KBM-7 (cell line): ENCODE results near the gene SP100.

Experiments used
- DNase-seq: peaks from one replicate; pipeline ENCODE4 v3.0.0-alpha.2; 2015
- in situ Hi-C: fragments of 300-500 bp; cut with MboI; formaldehyde crosslinking; loops from 2 replicates; pipeline ENCODE4 v1.14.3; 2020; ENCODE audit warnings: low sequenced_read_pairs, low pct_unique_long_range_greater_than_20kb, mixed read lengths

SP100 gene

DNA sequence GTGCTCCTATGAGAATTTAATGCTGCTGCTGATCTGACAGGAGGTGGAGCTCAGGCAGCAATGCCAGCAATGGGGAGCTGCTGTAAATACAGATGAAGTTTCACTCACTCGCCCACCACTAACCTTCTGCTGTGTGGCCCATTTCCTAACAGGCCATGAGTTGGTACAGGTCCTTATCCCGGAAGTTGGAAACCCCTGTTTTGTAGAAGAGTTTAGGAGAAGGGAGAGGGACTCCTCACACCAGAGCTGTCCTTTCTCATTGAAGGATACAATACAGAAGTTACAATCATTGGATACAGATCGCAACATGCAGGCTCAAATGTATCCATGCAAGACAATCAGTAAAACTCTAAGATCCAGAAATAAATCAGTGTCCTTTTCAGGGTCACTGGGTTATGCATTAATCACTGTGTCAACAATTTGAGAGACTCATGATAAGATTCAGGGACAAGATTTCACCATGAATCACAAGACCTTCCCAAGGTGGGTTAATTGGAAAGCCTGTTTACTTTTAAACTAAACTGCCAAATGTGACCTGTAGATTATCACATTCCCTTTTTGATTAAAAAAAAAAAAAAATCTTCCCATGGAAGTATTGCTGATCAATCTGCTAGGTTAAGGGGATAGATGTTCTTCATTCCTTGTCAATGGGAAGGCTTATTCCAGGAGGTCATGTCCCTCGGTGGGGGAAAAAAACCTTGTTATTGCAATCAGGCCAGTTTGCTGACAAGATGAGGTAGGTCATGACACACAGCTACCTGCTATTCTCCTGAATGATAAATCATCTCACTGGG is 97.2 kb downstream of the SP100 start:
- in situ Hi-C loops, result no loop called here
- no peak for DNase-seq

DNA sequence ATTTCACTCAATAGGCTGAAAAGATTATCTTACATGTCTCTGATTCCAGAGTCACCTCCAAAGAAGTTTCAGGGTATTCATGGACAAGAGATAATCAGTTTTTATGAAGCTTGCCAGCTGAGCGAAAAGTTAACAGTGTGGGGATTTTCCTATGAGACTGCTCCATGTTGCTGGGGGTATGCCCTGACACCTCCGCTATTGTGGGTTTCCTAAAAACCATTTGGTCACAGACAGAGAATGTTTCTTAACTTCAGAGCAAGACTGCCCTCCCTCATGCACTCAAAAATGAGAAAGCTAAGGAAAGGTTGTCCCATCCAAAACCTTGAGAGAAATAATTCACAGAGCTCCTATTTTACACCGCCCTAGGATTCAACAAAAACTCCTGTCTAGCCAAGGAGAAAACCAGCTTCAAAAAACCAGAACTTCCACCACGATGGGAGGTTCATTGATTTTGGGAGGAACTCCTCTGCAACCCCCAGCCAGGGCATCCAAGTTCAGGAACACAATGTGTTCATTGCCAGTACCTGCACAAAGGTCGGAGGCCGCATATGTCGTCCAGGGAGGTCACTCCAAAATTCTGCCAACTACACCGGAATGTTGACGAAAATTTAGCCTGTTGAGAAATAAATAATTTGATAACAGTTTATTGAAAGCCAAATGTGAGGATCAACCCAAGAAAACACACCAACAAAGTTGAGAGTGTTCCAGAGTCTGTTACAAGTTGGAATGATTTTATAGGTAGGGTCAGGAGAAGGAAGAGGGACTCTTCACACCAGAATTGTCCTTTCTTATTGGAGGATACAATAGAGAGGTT is 104.3 kb downstream of the SP100 start:
- in situ Hi-C loops, result no loop called here
- DNase-seq, result no peak

DNA sequence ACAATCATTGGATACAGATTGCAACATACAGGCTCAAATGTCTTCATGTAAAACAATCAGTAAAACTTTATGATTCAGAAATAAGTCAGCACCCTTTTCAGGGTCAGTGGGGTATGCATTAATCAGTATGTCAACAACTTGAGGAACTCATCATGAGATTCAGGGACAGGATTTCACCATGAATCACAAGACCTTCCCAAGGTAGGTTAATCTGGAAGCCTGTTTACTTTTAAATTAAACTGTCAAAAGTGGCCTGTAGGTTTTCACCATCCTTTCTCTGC is 104.8 kb downstream of the SP100 start:
- no peak for DNase-seq
- in situ Hi-C loops, result no loop called here

DNA sequence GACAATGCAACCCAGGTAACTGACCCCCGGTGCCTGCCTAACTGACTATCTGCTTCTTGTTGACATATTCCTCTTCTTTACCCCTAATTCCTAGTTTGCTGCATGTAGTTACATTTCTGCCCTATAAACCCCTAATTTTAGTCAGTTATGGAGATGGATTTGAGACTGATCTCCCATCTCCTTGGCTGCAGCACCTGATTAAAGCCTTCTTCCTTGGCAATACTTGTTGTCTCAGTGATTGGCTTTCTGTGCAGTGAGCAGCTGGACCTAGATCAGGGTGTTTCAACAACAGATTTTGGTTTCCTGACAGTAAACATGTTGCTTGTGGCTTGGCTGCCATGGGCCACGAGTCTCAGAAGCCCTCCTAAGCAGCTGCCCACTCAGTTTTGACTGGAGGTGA is 105.4 kb downstream of the SP100 start:
- DNase-seq, result no peak
- in situ Hi-C loops, result no loop called here

DNA sequence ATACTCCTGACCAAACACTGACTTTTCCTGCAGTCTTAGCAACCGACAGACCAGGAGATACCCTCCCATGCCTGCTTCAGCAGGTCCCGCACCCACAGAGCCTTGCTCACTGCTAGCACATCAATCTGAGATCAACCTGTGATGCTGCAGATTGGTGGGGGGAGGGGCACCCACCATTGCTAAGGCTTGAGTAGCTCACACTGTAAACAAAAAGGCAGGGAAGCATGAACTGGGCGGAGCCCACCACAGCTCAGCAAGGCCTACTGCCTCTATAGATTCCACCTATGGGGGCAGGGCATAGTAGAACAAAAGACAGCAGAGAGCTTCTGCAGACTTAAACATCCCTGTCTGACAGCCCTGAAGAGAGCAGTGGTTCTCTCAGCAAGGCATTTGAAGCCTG is 109.7 kb downstream of the SP100 start:
- DNase-seq, result no peak
- in situ Hi-C loops, result no loop called here

DNA sequence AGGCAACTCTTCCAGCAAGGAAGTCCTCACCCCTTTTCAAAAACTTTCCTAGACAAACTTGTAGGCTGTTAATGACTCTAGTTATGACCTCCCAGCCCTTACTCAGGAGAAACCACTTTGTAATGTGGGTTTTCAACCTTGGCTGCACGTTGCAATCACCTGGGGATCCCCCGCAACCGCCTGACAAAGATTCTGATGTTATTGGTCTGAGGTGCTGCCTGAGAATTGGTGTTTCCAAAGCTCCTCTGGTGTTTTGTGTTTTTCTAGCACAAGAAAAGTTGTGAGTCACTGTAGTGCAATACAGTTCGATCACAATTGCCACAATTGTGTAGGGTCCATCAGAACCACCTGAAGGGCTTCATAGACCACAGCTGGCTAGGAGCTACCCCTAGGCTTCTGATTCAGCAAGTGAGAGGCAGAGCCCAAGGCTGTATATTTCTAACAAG is 121.6 kb downstream of the SP100 start:
- in situ Hi-C loops, result no loop called here
- no peak for DNase-seq

DNA sequence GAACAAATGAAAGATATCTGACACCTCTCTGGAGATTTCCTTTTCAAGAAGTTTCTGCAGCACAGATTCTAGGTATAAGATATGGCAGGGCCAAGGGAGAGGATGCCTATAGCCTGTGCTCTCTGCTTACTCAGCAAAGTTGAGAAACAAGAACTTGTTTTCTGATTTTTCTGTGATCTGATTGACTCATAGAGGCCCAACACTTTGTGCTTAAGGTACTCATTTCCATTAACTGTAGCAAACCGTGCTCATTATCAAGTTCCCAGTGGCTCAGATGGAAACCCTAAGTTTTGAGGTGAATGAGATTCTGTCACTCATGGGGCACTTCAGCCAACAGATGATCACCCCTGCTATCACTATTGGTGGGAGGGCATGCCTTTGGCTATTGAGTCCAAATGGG is 124.3 kb downstream of the SP100 start:
- in situ Hi-C loops, result no loop called here
- DNase-seq, result no peak

DNA sequence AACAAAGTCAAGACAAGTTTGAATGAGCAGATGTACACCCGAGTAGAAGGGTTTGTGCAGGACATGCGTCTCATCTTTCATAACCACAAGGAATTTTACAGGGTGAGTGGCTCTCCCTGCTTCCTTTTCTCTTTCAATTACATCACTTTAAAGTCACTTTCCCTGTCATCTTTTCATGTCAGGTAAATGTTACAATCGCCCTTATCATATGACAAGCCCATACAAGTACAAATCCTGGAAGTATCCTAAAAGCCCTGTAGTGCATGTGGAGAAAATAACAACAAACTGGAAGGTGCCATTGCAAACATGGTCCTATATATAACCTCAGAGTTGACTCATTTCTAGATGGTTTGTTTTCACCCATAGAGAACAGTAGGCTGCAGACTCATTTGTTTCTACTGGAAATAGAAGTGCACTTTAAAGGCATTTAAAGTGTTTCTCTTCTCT is 126.0 kb downstream of the SP100 start:
- DNase-seq, result peak; percentile 49
- in situ Hi-C loops, result no loop called here

DNA sequence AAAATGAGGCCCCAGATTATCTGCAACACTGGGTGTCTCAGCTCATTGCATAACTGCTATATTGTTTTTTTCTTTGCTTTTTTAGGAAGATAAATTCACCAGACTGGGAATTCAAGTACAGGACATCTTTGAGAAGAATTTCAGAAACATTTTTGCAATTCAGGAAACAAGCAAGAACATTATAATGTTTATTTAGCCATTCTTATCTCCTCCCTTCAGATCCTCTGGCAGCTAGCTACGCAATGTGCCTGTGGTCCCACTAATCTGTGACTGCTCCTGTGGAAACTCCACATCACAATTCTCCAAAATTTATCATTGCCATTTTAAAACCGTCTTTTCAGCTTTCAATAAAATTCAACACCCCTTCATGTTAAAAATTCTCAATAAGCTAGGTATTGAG is 126.8 kb downstream of the SP100 start:
- in situ Hi-C loops, result no loop called here
- DNase-seq, result no peak

DNA sequence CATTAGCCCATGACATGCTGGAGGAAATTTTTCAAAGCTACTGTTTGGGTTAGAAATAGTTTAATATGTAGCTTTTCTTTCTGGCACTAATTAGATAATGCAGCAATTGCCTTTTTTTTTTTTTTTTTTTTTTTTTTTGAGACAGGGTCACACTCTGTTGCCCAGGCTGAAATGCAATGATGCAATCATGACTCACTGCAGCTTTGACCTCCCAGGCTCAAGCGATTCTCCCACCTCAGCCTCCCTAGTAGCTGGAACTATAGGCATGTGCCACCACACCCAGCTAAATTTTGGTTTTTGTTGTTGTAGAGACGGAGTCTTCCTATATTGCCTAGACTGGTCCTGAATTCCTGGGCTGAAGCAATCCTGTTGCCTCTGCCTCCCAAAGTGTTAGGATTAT is 136.2 kb downstream of the SP100 start:
- no peak for DNase-seq
- in situ Hi-C loops, result no loop called here

DNA sequence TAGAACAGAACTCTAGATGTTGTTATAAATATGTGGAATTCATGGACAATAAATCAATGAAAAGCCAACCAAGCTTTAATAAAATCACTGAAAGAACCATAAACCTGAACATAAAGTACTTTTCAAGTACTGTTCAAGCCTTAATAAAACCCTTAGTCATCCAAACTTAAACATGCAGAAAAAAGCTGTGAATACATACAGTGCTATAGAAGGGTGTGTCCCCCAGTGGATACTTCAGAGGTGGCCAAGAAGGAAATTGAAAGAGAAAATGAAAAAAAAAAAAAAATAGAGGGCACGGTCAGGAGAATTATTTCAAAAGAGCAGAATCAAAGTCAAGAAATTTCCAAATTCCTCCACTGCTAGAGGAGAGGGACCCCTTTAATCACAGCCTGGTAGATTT is 141.1 kb downstream of the SP100 start:
- in situ Hi-C loops, result no loop called here
- no peak for DNase-seq

DNA sequence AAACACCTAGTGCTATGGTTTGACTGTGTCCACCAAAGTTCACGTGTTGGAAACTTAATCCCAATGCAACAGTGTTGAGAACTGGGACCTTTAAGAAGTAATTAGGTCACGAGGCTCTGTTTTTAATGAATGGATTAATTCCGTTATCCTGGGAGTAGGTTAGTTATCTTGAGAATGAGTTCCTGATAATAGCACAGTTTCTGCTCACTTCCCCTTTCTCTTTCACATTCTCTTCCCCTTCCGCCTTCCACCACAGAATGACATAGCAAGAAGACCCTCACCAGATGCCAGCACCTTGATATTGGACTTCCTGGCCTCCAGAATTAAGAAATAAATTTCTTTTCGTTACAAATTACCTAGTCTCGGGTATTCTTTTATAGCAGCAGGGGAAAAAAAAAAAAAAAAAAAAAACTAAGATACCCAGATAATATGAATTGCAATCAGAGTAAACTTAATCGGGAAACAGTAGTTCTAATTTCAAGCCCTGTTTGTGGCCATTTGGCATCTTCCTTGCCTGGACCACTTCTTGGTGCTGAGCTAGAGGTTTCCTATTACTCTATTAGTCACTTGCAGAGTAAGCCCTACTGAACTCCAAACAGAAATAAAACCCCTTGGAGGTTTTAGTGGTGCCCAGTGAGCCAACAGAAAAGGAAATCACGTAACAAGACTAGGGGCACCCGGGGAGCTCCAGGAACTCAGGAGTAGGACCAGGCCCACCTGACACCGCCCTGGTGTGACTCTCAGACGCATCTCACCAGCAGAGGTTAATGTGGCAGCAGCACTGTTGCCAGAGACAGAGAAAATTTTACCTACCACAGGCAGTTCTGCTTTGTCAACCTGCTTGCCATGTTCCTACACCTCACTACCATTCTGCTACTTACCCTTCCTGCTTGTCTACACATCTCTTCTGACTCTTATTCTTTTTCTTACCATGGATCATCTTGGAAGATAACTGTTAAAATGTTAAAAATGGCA is 149.1 kb downstream of the SP100 start:
- DNase-seq, result peak; percentile 81
- in situ Hi-C loops, result no loop called here

DNA sequence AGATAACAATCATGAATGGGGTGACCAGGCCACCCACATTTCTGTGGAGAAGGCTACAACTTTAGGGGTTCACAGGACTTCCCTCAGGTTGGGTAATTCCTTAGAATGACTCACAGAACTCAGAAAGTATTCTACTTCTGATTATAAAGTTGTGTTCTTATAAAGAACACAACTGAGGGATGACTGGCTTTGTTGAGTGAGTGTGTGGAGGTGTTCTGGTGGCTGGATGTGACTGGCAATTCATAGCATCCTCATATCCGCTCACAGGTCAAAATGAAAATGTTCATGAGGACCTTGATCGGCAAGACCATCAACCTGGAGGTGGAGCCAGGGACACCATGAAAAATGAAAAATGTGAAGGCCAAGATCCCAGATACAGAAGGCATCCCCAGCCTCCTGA is 153.3 kb downstream of the SP100 start:
- in situ Hi-C loops, result no loop called here
- DNase-seq, result no peak

DNA sequence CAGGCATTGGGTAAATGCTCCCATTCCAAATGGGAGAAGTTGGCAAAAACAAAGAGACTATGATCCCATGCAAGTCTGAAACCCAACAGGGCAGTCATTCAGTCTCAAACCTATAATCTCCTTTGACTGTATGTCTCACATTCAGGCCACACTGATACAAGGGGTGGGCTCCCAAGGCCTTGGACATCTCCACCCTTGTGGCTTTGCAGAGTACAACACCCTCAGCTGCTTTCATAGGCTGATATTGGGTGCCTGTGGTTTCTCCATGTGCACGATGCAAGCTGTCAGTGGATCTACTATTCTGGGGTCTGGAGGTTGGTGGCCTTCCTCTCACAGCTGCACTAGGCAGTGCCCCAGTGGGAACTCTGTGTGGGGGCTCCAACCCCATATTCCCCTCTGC is 155.0 kb downstream of the SP100 start:
- DNase-seq, result no peak
- in situ Hi-C loops, result no loop called here

DNA sequence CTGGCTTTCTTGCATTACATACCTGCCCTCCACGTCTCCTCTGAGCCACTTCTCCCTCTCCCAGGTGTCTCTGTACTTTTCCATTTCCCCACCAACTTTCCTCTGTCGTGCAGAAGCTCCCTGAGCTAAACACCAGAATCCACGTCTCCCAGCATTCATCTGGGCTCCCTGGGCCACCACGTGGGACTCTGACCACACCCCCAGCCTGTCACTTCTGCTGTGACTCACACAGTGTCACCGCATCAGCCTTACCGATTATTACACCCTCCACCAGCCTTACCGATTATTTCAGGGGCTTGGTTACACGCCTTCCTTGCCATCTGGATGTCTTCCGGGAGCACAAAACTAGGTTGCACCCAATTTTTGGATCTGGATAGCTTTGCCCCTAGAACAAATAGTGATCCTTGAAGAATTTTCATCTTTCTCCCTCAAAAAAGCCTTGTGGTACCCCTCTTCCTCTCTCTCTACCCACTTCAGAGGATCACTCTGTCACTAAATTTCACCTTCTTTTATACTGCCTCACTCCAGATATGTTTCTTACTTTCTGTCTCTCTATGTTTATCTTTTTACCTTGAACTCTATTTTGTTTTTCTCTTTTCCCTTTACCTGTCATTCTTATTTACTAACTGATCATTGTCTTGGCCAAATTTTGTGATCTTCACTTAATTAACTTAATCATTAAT is 159.8 kb downstream of the SP100 start:
- no peak for DNase-seq
- in situ Hi-C loops, result no loop called here

DNA sequence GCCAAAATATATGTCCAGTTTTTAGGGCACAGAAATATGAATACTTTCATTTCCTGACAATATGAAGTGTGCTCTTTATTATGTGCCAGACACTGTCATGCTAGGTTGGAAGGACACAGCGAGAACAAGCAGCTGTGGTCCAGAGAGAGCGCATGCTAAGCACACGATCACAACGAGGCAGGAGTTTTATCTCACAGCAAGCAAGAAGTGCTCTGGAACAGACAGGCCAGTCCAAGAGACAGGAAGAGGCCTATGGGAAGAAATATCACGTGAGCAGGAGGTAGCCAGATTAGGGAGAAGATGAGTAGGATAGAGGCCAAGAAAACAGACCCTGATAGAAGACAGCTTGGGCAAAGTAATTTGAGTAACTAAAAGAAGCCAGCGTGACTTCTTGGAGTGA is 161.1 kb downstream of the SP100 start:
- no peak for DNase-seq
- in situ Hi-C loops, result no loop called here

DNA sequence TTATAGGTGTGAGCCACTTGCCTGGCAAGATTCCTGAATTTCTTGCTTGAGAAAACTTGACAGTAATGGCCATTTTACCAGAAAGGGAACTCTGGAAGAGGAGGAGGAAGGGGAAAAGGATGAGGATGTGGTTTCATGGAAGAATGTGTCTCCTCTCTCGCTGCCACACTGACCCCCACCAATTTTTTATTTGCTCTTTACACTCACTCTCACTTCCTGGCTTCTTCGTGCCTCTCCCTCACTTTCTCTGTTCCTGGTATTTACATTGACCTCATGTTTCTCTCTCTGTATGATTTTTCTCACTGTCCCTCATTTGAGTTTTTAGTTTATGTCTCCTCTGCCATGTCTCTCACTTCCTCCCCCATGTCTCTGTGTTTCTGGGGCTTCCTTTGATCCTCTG is 162.1 kb downstream of the SP100 start:
- in situ Hi-C loops, result no loop called here
- peak; percentile 24 for DNase-seq

DNA sequence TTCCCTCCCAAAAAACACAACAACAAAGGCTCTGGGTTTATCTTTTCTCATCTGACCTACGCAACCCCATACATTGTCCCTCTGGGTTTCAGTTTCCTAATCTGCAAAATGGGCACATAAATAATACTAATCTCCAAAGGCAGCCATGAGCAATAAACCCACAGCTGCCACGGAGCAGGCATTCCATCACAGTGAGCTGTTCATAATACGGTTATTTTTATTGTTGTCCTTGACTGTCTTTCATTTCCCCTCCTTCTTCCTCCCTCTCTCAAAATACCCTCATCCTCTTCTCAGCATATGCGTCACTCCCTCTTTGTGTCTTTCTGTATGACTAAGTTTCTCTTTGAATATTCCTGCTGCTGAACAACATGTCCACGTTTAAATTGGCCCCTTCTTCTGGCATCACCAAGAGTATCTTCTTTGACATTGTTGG is 166.9 kb downstream of the SP100 start:
- DNase-seq, result no peak
- in situ Hi-C loops, result no loop called here

DNA sequence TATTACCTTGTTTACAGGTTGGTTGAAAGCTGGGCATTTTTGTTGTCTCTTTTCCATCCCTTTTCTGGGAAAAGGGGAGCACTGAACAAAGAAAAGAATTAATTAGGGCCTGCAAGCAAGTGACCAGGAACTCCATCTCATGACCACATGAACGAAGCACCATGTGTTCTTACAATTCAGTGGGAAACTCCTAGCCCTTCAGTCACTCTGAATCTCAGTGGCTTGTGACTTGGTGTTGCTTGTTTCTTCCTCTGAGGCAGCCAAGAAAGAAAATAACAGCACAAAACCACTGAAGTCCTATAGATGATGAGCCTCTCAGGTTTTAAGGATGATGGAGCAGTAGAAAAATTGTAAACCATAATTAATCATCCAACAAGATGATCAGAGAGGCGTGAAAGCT is 167.6 kb downstream of the SP100 start:
- in situ Hi-C loops, result no loop called here
- DNase-seq, result no peak
